CD14-positive monocyte (primary cell): ENCODE results near the gene EFCAB10. TPM values are rescaled to one million over a fixed set of nuclear protein-coding genes. Genes with fewer than 3 reads are reported as not detected.

ENCODE experiments used
- DNase-seq, 3 donors: peaks; one replicate each; pipeline ENCODE4 v3.0.0-alpha.2; 2011 to 2022
- H2AFZ ChIP-seq: 2 replicates; pipeline ENCODE4 v1.6.0; 2012; ENCODE audit warnings: mild to moderate bottlenecking, low read depth, low read length, inconsistent platforms; ENCODE audit not compliant: insufficient read depth, poor library complexity, severe bottlenecking
- H3K27ac ChIP-seq, 2 donors: 1 replicate in 1 of 2; 2 replicates in 1 of 2; pipeline ENCODE4 v1.5.1; 2012 to 2013; ENCODE audit warnings: low read length in 2 of 2, control low read depth in 1 of 2, inconsistent platforms in 1 of 2, low read depth in 1 of 2, mild to moderate bottlenecking in 1 of 2
- H3K27me3 ChIP-seq, 2 donors: one replicate each; pipeline versions ENCODE4 v1.6.0 to v1.6.1; 2011 to 2013; ENCODE audit warnings: low read length in 2 of 2; ENCODE audit not compliant: control insufficient read depth in 2 of 2, insufficient read depth in 2 of 2
- H3K36me3 ChIP-seq, 2 donors: replicated peaks in 1 of 2; 1 replicate in 1 of 2; 2 replicates in 1 of 2; pipeline versions ENCODE4 v1.5.1 to v1.6.1; 2012 to 2013; ENCODE audit warnings: low read length in 2 of 2, control low read depth in 1 of 2, inconsistent platforms in 1 of 2, mild to moderate bottlenecking in 1 of 2; ENCODE audit not compliant: insufficient read depth in 2 of 2, control insufficient read depth in 1 of 2
- H3K4me1 ChIP-seq, 2 donors: 1 replicate in 1 of 2; 2 replicates in 1 of 2; pipeline versions ENCODE4 v1.5.1 to v1.6.1; 2012 to 2013; ENCODE audit warnings: low read length in 2 of 2, control low read depth in 1 of 2, inconsistent platforms in 1 of 2, mild to moderate bottlenecking in 1 of 2, moderate library complexity in 1 of 2; ENCODE audit not compliant: insufficient read depth in 2 of 2, control insufficient read depth in 1 of 2
- H3K4me2 ChIP-seq: replicated peaks from 2 replicates; pipeline ENCODE3; 2012; ENCODE audit warnings: low read length, moderate library complexity, mild to moderate bottlenecking; ENCODE audit not compliant: poor library complexity, severe bottlenecking; ENCODE audit errors: extremely low read depth
- H3K4me3 ChIP-seq, 3 experiments: fragments of 200-600 bp in 1 of 3; sonication (generic) in 1 of 3; replicated peaks in 1 of 3; 1 replicate in 2 of 3; 2 replicates in 1 of 3; pipeline ENCODE4 v1.5.1; 2011 to 2013; ENCODE audit warnings: low read length in 3 of 3, mild to moderate bottlenecking in 3 of 3, control low read depth in 2 of 3, low read depth in 2 of 3, inconsistent platforms in 1 of 3, moderate library complexity in 1 of 3
- H3K79me2 ChIP-seq: 2 replicates; pipeline ENCODE4 v1.6.0; 2012; ENCODE audit warnings: mild to moderate bottlenecking, control low read depth, inconsistent platforms, low read length, moderate library complexity; ENCODE audit not compliant: insufficient read depth
- H3K9ac ChIP-seq: 2 replicates; pipeline ENCODE4 v1.6.0; 2017; ENCODE audit warnings: low read length, mild to moderate bottlenecking; ENCODE audit not compliant: insufficient read depth, poor library complexity, severe bottlenecking
- H3K9me3 ChIP-seq, 2 donors: replicated peaks in 1 of 2; 1 replicate in 1 of 2; 2 replicates in 1 of 2; pipeline versions ENCODE4 v1.5.1 to v1.6.1; 2012 to 2013; ENCODE audit warnings: low read length in 2 of 2, control low read depth in 1 of 2; ENCODE audit not compliant: control insufficient read depth in 1 of 2, insufficient read depth in 1 of 2
- H4K20me1 ChIP-seq: 2 replicates; pipeline ENCODE4 v1.6.0; 2012; ENCODE audit warnings: mild to moderate bottlenecking, low read length, control low read depth, moderate library complexity; ENCODE audit not compliant: insufficient read depth
- H3K27ac Mint-ChIP-seq, 7 donors: one replicate each; pipeline ENCODE4 v1.8.0; 2020; ENCODE audit warnings: mild to moderate bottlenecking in 7 of 7, mixed read lengths in 7 of 7, moderate library complexity in 6 of 7, inconsistent platforms in 2 of 7
- H3K27me3 Mint-ChIP-seq, 3 donors: one replicate each; pipeline ENCODE4 v1.8.0; 2021 to 2022; ENCODE audit warnings: low read depth in 3 of 3, mild to moderate bottlenecking in 3 of 3, mixed read lengths in 3 of 3, moderate library complexity in 3 of 3, inconsistent platforms in 1 of 3
- H3K36me3 Mint-ChIP-seq, 2 donors: one replicate each; pipeline ENCODE4 v1.8.0; 2020; ENCODE audit warnings: mixed read lengths in 2 of 2, inconsistent platforms in 1 of 2, mild to moderate bottlenecking in 1 of 2
- H3K4me1 Mint-ChIP-seq: one replicate; pipeline ENCODE4 v1.8.0; 2020; ENCODE audit warnings: mild to moderate bottlenecking, mixed read lengths
- H3K4me3 Mint-ChIP-seq, 2 donors: one replicate each; pipeline ENCODE4 v1.8.0; 2020; ENCODE audit warnings: mild to moderate bottlenecking in 2 of 2, mixed read lengths in 2 of 2, moderate library complexity in 1 of 2
- H3K9me3 Mint-ChIP-seq, 7 donors: one replicate each; pipeline ENCODE4 v1.8.0; 2020 to 2022; ENCODE audit warnings: mixed read lengths in 7 of 7, mild to moderate bottlenecking in 6 of 7, moderate library complexity in 6 of 7, inconsistent platforms in 2 of 7
- CTCF ChIP-seq: fragments of 200-600 bp; IDR thresholded peaks from one replicate; pipeline ENCODE4 v1.8.0; 2022; ENCODE audit warnings: antibody characterized with exemption, mild to moderate bottlenecking
- WGBS: methylation state at CpG from one replicate; pipeline ENCODE4 v1.1.5; 2013; ENCODE audit warnings: missing lambda C conversion rate; ENCODE audit not compliant: insufficient coverage; 5-methylcytosine and 5-hydroxymethylcytosine counted together
- intact Hi-C, 2 donors: fragments of 100-400 bp; cut with micrococcal nuclease; formaldehyde crosslinking; loops; one replicate each; pipeline versions ENCODE4 v1.15.0 to v1.15.1; 2023
- polyA plus RNA-seq, 3 donors: library from polyadenylated mRNA; depleted of rRNA in 1 of 3; unstranded in 2 of 3; stranded (reverse) in 1 of 3; fragments of 300-500 nt in 2 of 3; fragments of >200 nt in 1 of 3; fragmentation: Illumina TruSeq in 2 of 3; gene quantifications; 1 replicate in 2 of 3; 2 replicates in 1 of 3; pipeline ENCODE4 v1.2.3, GENCODE V29; 2012 to 2021

EFCAB10 gene
- polyA plus RNA-seq, 3 donors = not detected

DNA sequence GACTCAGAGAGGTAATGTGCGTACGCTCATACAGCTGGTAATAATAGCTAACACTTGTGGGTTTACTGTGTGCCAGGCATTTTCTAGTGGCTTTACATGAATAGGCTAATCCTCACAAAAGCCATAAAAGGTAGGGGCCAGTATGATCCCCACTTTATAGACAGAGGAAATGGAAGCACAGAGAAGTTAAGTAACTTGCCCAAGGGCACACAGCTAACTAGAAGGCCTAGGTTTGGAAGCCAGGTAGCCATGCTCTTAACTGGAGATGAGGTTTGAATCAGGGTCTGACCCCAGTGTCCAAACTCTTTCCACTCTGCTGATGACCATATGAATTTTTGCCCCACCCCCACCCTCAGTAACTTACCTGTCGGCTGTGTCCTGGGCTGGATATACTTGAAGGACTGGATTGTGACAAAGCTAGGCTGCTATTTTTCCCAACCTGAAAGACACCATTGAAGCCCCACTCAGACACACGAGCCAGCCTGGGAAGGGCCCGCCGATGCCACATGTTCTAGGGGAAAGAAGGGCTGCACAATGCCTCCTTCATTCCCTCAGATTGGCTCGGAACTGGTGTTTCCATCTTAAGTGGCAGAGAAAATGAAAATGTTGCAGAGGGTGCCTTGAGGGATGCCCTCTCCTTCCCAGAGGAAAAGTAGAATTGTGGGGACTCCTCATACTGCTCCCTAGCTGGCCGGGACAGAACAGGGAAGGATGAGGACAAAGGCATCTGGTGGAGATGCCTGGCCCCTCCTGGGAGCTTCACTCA, 29.1 kb upstream of the EFCAB10 start:
- no peaks in the 10 kb centered on the region for H3K79me2 ChIP-seq
- TF ChIP-seq CTCF = no peak
- intact Hi-C loops = no loop called here
- WGBS = no CpG with 5 or more reads among the region's 8 CpGs
- Mint-ChIP-seq H3K36me3 (peaks cover 56 to 63% of the 10 kb centered on the region in 2 donors), H3K4me3 (no peak overlapping the region), H3K9me3 (no peaks in the 10 kb centered on the region), H3K27me3 (peaks cover 0 to 2% (median 0%) of the 10 kb centered on the region in 3 donors), H3K4me1 (no peaks in the 10 kb centered on the region), H3K27ac (peak overlapping the region in 1 of 7 donors; percentile 50)
- no peak overlapping the region for H3K9ac ChIP-seq
- no peaks in the 10 kb centered on the region for H4K20me1 ChIP-seq
- H3K36me3 ChIP-seq = peaks cover 32 to 69% of the 10 kb centered on the region in 2 donors
- no peak overlapping the region for H3K4me2 ChIP-seq
- H3K27ac ChIP-seq = no peak overlapping the region
- no peaks in the 10 kb centered on the region for H3K9me3 ChIP-seq
- H2AFZ ChIP-seq = no peak overlapping the region
- H3K27me3 ChIP-seq = no peaks in the 10 kb centered on the region
- no peak for DNase-seq
- H3K4me3 ChIP-seq = no peak overlapping the region
- H3K4me1 ChIP-seq = no peaks in the 10 kb centered on the region

- H3K4me1 ChIP-seq = no peaks in the 10 kb centered on the region
- intact Hi-C loops = no loop called here
- H3K79me2 ChIP-seq = no peaks in the 10 kb centered on the region
- Mint-ChIP-seq H3K27me3 (peaks cover 3 to 11% (median 5%) of the 10 kb centered on the region in 3 donors), H3K36me3 (peaks cover 15 to 22% of the 10 kb centered on the region in 2 donors), H3K4me3 (no peak overlapping the region), H3K27ac (no peak overlapping the region), H3K4me1 (no peaks in the 10 kb centered on the region), H3K9me3 (no peaks in the 10 kb centered on the region)
- H3K27ac ChIP-seq = no peak overlapping the region
- no peak for TF ChIP-seq CTCF
- no peak overlapping the region for H2AFZ ChIP-seq
- no peaks in the 10 kb centered on the region for H4K20me1 ChIP-seq
- 89% methylated on average over 3 of the region's 19 CpGs for WGBS
- H3K4me3 ChIP-seq = no peak overlapping the region
- no peak overlapping the region for H3K4me2 ChIP-seq
- peaks cover 5 to 14% of the 10 kb centered on the region in 2 donors for H3K36me3 ChIP-seq
- no peaks in the 10 kb centered on the region for H3K27me3 ChIP-seq
- DNase-seq = no peak
- no peak overlapping the region for H3K9ac ChIP-seq
- H3K9me3 ChIP-seq = no peaks in the 10 kb centered on the region
These were observed 21.3 kb upstream of the EFCAB10 start for GRCh38 chr7:105602325-105603305.
